NCI-H1417 treated with DMSO at 0.1 percent for 48 hours (cell line): ENCODE results near the gene RNU1-4.
"Not testable (repeated sequence)": the region's sequence is repeated elsewhere in the genome, so short reads cannot be mapped to it uniquely, and the experiment has no call there.

ENCODE experiments used
- DNase-seq: peaks from one replicate; lab custom pipeline; 2025; lab: John Stamatoyannopoulos, UW

The RNU1-4 gene

GRCh38 chr1:16770139-16770759 is 29.9 kb downstream of the RNU1-4 start:
- not testable (repeated sequence) for DNase-seq

DNA sequence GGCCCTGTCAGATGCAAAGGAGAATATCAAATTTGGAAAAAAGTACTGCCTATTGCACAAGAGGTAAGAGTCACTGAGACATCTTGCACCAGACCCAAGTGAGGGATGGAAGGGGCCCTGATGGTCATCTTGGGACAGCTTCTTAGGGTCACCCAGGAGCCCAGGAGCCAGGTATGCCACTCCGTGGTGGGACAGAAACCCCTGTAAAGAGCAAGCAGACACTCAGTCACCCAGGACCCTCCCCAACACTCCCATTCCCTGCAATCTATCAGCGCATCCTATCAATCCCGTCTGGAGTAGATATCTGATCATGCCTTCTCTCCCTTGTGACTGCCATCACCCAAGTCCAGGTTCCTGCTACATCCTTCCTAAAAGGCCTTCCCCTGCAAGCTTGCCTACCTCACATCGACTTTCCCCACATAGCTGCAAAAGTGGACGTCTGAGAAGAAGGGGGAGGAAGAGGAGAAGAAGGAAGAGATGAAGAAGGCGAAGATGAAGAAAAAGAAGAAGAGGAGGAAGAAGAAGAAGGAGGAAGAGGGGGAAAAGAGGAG is 30.7 kb downstream of the RNU1-4 start:
- DNase-seq: not testable (repeated sequence)

GRCh38 chr1:16772275-16773204 is 32.2 kb downstream of the RNU1-4 start:
- DNase-seq: not testable (repeated sequence)

GRCh38 chr1:16773205-16773596 is 32.9 kb downstream of the RNU1-4 start:
- DNase-seq: not testable (repeated sequence)

DNA sequence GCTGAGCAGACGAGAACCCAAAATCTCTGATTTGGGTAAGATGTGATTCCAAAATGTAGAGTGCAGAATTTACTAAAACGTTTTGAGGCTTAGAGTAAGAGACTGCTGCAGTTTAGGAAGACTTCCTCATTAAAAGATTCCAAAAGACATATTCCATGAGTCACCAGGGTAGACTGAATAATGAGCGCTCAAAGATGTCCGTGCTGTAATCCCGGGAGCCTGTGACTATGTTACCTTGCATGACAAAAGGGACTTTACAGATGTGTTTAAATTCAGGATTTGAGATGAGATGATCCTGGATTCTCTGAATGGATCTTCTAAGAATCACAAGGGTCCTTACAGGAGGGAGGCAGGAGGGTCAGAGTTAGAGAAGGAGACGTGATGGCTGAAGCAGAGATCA is 33.4 kb downstream of the RNU1-4 start:
- not testable (repeated sequence) for DNase-seq

DNA sequence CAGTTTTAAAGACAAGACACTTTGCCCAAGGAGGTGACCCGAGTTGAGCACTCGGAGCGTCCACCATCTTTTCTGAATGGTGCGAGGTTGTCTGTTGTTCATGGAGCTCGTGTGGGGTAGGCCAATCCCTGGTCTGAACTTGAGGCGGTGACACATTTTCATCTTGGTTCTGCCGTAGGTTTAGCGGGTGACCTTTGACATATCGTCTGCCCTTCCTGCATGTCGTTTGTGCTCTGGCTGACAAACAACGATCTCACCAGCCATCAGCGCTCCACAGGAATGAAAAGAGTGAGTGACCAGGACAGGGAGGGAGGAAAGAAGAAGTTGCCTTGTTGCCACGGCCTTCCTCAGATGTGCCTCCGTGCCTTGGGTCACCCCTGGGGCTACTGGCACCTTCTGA is 34.5 kb downstream of the RNU1-4 start:
- not testable (repeated sequence) for DNase-seq

GRCh38 chr1:16775290-16775689 is 35.0 kb downstream of the RNU1-4 start:
- not testable (repeated sequence) for DNase-seq

DNA sequence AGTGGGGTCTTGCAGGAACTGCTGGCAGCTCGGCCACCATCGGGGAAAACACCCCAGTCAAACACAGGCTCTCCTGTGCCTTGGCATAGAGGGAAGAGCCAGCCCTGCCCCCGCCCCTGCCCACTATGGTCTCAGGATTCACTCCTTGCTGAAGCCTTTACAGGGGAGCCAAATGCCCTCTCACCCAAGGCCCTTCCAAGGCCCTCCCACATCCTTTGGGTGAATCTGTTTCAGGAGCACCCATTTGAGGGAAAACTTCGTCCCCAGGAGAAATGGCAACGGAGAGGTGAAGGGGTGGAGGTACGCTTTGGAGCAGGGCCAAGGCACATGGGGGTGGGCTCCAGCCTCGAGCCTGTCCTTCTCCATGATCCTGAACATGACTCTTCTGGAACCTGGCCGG is 35.9 kb downstream of the RNU1-4 start:
- DNase-seq: not testable (repeated sequence)

DNA sequence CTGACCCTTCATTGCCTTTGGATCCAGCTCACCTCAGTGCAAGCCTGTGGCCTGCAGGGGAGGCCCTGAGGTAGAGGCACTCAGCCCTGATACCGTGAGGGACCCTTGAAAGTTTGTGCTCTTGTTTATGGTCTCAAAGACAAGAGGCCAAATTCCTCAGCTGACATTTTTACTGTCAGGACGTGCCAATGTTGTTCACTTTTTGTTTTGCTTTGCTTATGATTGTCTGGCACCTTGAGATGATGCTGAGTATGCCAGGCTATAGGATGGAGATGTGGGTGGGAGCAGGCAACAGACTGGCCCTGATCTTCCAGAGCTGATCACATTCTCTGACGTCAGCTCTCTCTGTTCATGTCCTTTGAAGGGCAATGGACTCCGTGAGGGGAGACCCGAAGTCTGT is 36.5 kb downstream of the RNU1-4 start:
- DNase-seq: not testable (repeated sequence)

DNA sequence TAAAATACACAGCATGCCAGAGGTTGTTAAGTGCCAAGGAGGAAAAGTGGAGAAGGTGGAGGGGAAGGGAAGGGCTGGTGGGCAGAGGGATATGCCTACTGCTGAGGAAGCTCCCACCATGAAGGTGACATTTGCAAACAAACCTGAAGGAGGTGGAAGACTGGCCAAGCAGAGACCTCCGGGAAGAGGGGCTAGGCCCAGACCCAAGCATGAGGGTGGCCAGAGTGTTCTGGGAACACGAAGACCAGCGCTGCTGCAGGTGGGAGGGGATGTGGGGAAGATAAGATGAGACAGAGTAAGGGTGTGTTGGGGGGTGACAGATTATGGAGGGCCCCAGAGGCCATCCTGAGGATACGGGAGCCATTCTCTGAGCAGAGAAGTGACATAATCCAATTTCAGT is 37.5 kb downstream of the RNU1-4 start:
- DNase-seq: not testable (repeated sequence)

- DNase-seq: not testable (repeated sequence)
Measured at GRCh38 chr1:16779525-16779924, 39.2 kb downstream of the RNU1-4 start.

GRCh38 chr1:16781033-16781432 is 40.7 kb downstream of the RNU1-4 start:
- DNase-seq: not testable (repeated sequence)

GRCh38 chr1:16781625-16782024 is 41.3 kb downstream of the RNU1-4 start:
- DNase-seq: not testable (repeated sequence)

GRCh38 chr1:16784955-16785354 is 44.6 kb downstream of the RNU1-4 start:
- DNase-seq: not testable (repeated sequence)

GRCh38 chr1:16786362-16786761 is 46.0 kb downstream of the RNU1-4 start:
- DNase-seq: not testable (repeated sequence)

GRCh38 chr1:16787175-16787574 is 46.9 kb downstream of the RNU1-4 start:
- DNase-seq: not testable (repeated sequence)

GRCh38 chr1:16787711-16788110 is 47.4 kb downstream of the RNU1-4 start:
- DNase-seq: not testable (repeated sequence)
